Mammary epithelial cell (primary cell): ENCODE measurements around the gene HOXC4.

Source experiments
- EZH2 ChIP-seq: IDR thresholded peaks from 2 replicates; pipeline ENCODE4 v1.6.1; 2012; ENCODE audit warnings: low read length, inconsistent platforms, borderline replicate concordance
- TF ChIP-seq, protein P1 (sequence below), 2 donors: IDR thresholded peaks in 1 of 2; conservative IDR thresholded peaks in 1 of 2; 2 replicates each; pipeline ENCODE4 v1.5.1; 2011 to 2012; ENCODE audit warnings: inconsistent platforms in 2 of 2, low read length in 2 of 2, mild to moderate bottlenecking in 2 of 2, control low read depth in 1 of 2, low read depth in 1 of 2; ENCODE audit not compliant: insufficient read depth in 1 of 2; ENCODE audit errors: extremely low read depth in 1 of 2

DNA sequence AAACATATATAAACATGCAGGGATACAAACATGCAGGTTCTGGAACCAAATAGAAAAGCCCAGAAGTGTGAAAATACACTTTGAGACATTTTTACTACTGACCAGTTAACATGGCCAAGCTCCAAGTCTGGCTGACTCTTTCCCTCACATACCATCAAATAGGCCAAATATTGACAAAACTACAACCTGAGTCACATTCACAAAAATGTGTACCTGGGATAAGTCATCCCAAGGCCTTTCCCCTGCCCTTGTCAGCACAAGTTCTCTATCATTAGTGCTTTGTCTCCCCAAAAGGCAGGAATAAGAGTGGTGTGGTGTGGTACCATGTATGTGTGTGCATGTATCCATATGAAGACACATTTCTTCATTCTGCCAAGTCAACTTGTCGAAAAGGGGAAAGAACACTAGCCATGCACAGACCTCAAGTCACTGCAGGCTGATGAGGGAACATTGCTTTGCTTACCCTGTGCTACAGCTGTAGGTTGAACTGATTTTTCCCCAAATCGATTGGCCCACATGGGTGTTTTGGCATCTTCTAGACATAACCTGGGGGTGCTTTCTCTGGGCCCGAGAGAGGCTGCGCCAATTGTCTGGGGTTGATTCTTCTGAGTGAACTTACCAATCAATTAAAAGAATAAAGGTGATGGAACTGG lies 14.9 kb downstream of the HOXC4 start:
- TF ChIP-seq, protein P1, sequence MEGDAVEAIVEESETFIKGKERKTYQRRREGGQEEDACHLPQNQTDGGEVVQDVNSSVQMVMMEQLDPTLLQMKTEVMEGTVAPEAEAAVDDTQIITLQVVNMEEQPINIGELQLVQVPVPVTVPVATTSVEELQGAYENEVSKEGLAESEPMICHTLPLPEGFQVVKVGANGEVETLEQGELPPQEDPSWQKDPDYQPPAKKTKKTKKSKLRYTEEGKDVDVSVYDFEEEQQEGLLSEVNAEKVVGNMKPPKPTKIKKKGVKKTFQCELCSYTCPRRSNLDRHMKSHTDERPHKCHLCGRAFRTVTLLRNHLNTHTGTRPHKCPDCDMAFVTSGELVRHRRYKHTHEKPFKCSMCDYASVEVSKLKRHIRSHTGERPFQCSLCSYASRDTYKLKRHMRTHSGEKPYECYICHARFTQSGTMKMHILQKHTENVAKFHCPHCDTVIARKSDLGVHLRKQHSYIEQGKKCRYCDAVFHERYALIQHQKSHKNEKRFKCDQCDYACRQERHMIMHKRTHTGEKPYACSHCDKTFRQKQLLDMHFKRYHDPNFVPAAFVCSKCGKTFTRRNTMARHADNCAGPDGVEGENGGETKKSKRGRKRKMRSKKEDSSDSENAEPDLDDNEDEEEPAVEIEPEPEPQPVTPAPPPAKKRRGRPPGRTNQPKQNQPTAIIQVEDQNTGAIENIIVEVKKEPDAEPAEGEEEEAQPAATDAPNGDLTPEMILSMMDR (conservative IDR thresholded peaks at IDR 0.05 in 1 of 2, IDR thresholded peaks at IDR 0.05 in 1 of 2; ENCODE audit: extremely low read depth in 1 of 2, insufficient read depth in 1 of 2, low read depth in 1 of 2, low read length in 2 of 2) = no peak
- TF ChIP-seq EZH2 = no peak
